NCI-H2196 treated with DMSO at 0.1 percent for 48 hours (cell line): Measurements from ENCODE around the gene INTS4.
"Not testable (repeated sequence)": the region's sequence is repeated elsewhere in the genome, so short reads cannot be mapped to it uniquely, and the experiment has no call there.

Experiments
- DNase-seq: peaks from one replicate; lab custom pipeline; 2025; ENCODE audit not compliant: unreplicated experiment; lab: John Stamatoyannopoulos, UW

Gene INTS4

GRCh38 chr11:77958583-77959177 is 35.8 kb downstream of the INTS4 start:
- not testable (repeated sequence) for DNase-seq

DNA sequence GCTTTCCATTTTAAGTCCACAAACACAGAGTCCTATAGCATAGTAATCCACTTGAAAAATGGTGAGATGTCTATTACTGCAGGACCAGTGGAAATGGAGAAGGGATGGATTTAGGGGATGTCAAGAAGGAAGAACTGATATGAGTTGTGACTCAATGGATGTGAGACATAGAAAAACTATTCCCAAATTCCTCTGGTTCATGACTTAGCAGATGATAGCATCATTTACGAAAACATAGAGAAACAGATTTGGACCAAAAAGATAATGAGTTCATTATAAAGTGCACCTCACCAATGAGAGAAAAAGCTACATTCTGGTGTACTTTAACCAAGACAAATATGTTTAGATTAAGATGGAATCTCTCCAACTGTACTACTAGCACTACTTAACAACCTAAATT is 51.2 kb downstream of the INTS4 start:
- DNase-seq, result not testable (repeated sequence)

DNA sequence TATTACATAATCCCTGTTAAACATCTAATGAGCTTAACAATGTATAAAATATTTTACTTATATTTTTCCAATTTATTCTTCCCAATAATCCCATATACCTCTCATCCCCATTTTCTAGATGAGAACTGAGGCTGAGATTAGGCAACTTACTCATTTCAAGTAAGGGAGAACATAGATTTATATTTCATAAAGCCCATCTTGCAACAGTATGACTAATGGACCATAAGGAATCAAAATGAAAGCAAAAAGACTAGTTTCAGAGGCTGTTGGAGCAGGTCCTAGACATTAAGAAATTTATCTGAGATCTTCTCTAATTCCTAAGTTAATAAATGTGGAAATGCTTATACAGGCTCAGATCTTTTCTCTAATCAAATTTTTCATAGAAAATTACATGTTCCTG is 52.0 kb downstream of the INTS4 start:
- DNase-seq, result not testable (repeated sequence)

GRCh38 chr11:77933596-77933995 is 60.9 kb downstream of the INTS4 start:
- DNase-seq, result not testable (repeated sequence)

DNA sequence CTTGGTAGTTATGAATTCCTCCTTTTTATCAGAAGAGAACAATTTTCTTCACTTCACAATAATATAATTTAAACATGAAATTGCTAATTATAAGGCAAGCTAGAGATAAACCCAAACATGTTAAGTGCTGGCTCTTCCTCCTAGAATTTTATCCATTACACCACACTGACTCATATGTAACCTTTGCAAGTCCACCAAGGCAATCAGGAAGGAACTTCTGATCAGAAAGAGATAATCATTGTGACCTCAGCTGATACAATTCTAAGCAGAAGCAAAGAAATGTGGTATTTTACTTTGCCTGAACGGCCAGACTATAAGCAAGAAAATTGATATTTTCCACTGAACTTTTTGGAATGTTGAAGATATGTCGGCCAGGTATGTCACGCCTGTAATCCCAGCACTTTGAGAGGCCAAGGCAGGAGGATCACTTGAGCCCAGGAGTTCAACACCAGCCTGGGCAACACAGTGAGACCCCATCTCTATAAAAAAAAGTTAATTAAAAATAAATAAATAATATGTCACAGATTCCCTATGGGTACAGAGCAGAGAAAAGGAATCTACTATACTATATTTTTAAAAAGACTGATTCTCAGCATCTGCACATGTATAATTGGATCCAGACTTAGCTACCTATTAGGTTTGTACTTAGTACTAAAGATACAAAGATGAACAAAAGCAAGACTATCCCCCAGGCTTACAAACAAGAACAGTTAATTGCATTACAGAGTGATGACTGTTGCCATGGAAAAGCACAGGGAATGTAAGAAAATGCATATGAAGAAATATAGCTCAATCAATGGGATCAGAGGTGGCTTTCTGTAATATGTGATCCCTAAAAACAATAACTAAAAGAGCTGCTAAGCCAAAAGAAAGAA is 63.9 kb downstream of the INTS4 start:
- DNase-seq, result not testable (repeated sequence)

GRCh38 chr11:77917713-77918112 is 76.8 kb downstream of the INTS4 start:
- not testable (repeated sequence) for DNase-seq

DNA sequence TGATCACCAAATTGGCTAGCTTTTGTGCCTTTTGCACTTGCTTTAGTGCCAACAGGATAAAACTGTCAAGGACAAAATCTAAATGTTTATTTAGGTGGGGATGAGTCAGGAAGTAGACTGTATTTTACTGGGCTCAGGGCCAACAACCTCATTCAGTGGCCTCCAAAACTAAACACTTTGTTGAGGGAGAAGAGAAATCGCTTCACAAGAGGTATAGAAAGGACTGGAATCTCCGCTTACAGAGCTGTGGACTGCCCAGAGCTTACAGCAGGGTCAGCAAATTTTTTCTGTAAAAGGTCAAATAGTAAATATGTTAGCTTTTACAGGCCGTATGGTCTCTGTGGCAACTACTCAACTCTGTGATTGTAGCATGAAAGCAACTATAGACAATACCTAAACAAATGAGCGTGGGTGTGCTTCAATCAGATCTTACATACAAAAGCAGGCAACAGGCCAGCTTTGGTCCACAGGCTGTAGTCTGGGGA is 80.1 kb downstream of the INTS4 start:
- peak; percentile 42 for DNase-seq

GRCh38 chr11:77913608-77914306 is 80.7 kb downstream of the INTS4 start:
- DNase-seq, result not testable (repeated sequence)

DNA sequence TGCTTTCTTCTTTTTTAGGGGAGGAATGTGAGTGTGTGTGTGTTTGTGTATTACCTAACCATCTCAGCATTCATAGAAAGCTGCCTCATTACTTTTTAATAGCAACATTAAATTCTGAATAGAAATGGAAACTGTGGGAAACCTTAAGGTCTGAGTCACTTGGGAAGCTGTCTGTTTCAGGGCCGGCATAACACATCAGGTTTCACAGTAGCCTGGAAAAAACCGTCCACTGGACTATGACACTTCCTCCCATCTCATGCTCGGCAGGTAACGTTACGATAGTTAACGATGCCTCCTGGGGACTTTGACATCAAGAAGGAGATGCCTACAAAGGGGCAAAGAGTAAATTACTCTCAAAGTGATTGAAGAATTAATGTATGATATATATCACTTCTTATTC is 83.6 kb downstream of the INTS4 start:
- DNase-seq, result not testable (repeated sequence)

GRCh38 chr11:77909277-77909676 is 85.2 kb downstream of the INTS4 start:
- no peak for DNase-seq

GRCh38 chr11:77908835-77909234 is 85.6 kb downstream of the INTS4 start:
- no peak for DNase-seq

DNA sequence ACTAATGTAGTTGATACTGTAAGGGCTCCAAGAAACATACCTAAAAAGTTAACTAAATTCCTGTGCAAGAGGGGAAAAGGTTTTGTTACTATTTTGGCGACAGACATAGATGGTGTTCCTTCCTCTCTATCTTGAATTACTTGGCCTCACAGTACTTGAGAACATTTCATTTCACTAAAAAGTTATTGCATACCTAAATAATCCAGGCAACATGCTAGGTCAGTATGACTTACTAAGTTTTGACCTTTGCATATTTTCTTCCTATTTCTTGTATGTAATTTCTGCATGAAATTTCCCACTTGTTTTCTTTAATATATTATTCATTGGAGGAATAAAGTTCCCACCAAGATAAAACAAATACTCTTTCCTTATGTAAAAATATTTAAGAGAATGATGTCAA is 99.5 kb downstream of the INTS4 start:
- not testable (repeated sequence) for DNase-seq

- not testable (repeated sequence) for DNase-seq
Measured at GRCh38 chr11:77891703-77892102, 102.8 kb downstream of the INTS4 start.

DNA sequence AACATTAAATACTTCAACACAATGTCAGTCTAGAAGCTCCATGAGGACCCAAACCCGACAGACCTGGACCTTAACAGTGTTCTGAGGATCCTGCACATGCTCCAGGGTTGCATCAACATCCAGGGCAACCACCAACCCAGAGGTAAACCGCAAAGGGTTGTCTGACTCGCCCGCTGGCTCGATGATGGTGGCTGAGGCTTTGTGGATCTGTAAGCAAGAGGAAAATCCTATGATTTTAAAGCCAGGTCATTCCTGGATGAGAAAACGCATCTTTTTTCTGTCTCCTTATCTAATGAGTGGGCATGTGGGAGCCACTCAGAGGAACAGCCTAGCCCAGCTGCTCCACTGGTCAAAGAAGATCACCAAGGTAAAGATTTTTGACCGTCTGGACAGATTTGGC is 103.2 kb downstream of the INTS4 start:
- not testable (repeated sequence) for DNase-seq

DNA sequence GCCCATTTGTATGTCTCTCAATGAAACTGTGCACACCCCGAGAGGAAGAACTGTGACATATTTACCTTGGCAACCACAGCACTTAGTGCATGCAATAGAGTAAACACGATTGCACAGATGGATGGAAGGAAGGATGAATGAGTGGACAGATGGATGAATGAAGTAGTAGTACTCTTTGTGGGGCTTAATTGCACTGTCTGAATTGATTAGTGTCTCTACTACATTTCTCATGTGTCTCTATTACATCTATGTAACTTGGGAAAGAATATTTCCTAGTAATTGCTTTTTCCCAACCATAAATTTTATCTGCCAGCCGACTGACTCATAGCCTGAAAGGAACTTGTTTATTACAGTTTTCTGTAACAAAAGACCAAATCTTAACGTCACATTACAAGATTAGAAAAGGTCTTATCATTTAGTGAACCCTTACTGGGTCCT is 103.8 kb downstream of the INTS4 start:
- not testable (repeated sequence) for DNase-seq

DNA sequence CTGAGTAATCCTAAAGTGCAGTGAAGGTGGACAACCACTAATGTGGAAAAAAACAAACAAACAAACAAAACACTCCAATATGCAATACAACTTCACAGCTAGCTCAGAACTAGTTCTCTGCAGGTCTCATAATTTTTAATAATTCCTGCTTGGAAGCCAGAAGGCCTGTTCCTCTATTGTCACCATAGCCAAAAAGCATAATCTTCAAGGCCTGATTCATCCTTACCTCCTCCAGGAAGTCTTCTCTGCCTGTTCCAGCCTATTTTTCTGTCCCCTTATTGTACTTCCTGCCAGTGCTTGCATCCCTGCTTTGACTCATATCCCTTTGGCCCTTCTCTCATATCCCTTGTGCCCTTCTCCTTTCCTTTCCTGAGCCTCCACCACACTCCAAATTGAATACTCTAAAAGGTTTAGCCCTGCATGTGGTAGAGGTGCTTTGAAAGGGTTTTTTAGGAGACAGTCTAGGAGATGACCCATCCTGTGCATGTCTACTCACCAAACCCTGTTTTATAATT is 104.3 kb downstream of the INTS4 start:
- DNase-seq, result not testable (repeated sequence)

DNA sequence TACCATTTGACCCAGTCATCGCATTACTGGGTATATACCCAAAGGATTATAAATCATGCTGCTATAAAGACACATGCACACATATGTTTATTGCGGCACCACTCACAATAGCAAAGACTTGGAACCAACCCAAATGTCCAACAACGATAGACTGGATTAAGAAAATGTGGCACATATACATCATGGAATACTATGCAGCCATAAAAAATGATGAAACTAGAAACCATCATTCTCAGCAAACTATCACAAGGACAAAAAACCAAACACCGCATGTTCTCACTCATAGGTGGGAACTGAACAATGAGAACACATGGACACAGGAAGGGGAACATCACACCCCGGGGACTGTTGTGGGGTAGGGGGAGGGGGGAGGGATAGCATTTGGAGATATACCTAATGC is 105.4 kb downstream of the INTS4 start:
- not testable (repeated sequence) for DNase-seq

DNA sequence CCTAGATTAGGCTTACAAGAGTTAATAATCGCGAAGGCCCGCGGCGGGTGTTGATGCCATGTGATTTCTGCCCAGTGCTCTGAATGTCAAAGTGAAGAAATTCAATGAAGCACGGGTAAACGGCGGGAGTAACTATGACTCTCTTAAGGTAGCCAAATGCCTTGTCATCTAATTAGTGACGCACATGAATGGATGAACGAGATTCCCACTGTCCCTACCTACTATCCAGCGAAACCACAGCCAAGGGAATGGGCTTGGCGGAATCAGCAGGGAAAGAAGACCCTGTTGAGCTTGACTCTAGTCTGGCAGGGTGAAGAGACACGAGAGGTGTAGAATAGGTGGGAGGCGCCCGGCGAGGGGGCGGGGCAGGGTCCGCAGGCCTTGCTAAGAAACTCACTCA is 108.1 kb downstream of the INTS4 start:
- no peak for DNase-seq

GRCh38 chr11:77884829-77885190 is 109.7 kb downstream of the INTS4 start:
- DNase-seq, result no peak

GRCh38 chr11:77884186-77884828 is 110.2 kb downstream of the INTS4 start:
- DNase-seq, result no peak

DNA sequence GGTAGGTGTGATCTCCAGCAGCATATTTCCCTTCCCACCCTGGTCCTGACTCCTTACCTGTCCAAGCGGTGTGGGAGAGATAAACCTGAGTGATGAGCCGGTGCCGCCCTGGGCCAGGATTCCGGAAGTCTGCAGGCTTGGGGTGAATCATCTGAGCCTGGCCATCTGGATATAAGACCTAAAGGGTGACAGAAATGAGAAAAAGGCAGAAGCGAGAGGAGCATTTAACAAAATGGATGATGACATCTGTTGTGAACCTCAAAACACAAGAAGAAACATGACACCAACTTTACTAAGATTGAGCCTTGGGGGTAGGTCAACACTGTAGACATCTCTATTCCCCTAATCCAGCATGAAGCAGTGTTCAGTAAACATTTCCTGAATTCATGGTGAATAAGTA is 110.7 kb downstream of the INTS4 start:
- no peak for DNase-seq
